ENCODE measurements around the gene ATP2A1. TPM values are rescaled to one million over a fixed set of nuclear protein-coding genes. Genes with fewer than 3 reads are reported as not detected.
"Not testable (repeated sequence)": the region's sequence is repeated elsewhere in the genome, so short reads cannot be mapped to it uniquely, and the experiment has no call there.

The ATP2A1 gene
- polyA plus RNA-seq, 2 of the 4 experiments (the other 2 are of a cell fraction) = 0.96 to 5.2 TPM

GRCh38 chr16:28937222-28937876 lies 59.1 kb downstream of the ATP2A1 start:
- 72% methylated on average over 14 of the region's 14 CpGs for WGBS (ENCODE audit: missing lambda C conversion rate)
- TF ChIP-seq MAFK (IDR thresholded peaks at IDR 0.05; ENCODE audit: partially characterized antibody) (no peak), TFCP2L1 (CRISPR knock-in tag; IDR thresholded peaks at IDR 0.05) (no peak), KDM5A (IDR thresholded peaks at IDR 0.05) (no peak), RFX5 (IDR thresholded peaks at IDR 0.05) (no peak), BHLHE40 (IDR thresholded peaks at IDR 0.05; ENCODE audit: low read depth, low read length) (no peak), RCOR1 (IDR thresholded peaks at IDR 0.05; ENCODE audit: low read depth, low read length) (no peak), HOXB5 (CRISPR knock-in tag; IDR thresholded peaks at IDR 0.05) (no peak), NPAS2 (CRISPR knock-in tag; IDR thresholded peaks at IDR 0.05; ENCODE audit: borderline replicate concordance) (no peak), NFE2L2 (conservative IDR thresholded peaks at IDR 0.05; ENCODE audit: low read length) (no peak), KDM1A (IDR thresholded peaks at IDR 0.05; ENCODE audit: low read depth) (no peak), PBX3 (IDR thresholded peaks at IDR 0.05) (no peak), JUN (IDR thresholded peaks at IDR 0.05) (no peak)
- TF ChIP-seq, protein P1, sequence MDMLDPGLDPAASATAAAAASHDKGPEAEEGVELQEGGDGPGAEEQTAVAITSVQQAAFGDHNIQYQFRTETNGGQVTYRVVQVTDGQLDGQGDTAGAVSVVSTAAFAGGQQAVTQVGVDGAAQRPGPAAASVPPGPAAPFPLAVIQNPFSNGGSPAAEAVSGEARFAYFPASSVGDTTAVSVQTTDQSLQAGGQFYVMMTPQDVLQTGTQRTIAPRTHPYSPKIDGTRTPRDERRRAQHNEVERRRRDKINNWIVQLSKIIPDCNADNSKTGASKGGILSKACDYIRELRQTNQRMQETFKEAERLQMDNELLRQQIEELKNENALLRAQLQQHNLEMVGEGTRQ (IDR thresholded peaks at IDR 0.05) = no peak
- TF ChIP-seq, protein P2, sequence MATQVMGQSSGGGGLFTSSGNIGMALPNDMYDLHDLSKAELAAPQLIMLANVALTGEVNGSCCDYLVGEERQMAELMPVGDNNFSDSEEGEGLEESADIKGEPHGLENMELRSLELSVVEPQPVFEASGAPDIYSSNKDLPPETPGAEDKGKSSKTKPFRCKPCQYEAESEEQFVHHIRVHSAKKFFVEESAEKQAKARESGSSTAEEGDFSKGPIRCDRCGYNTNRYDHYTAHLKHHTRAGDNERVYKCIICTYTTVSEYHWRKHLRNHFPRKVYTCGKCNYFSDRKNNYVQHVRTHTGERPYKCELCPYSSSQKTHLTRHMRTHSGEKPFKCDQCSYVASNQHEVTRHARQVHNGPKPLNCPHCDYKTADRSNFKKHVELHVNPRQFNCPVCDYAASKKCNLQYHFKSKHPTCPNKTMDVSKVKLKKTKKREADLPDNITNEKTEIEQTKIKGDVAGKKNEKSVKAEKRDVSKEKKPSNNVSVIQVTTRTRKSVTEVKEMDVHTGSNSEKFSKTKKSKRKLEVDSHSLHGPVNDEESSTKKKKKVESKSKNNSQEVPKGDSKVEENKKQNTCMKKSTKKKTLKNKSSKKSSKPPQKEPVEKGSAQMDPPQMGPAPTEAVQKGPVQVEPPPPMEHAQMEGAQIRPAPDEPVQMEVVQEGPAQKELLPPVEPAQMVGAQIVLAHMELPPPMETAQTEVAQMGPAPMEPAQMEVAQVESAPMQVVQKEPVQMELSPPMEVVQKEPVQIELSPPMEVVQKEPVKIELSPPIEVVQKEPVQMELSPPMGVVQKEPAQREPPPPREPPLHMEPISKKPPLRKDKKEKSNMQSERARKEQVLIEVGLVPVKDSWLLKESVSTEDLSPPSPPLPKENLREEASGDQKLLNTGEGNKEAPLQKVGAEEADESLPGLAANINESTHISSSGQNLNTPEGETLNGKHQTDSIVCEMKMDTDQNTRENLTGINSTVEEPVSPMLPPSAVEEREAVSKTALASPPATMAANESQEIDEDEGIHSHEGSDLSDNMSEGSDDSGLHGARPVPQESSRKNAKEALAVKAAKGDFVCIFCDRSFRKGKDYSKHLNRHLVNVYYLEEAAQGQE (IDR thresholded peaks at IDR 0.05) = no peak
- TF ChIP-seq, protein P3, sequence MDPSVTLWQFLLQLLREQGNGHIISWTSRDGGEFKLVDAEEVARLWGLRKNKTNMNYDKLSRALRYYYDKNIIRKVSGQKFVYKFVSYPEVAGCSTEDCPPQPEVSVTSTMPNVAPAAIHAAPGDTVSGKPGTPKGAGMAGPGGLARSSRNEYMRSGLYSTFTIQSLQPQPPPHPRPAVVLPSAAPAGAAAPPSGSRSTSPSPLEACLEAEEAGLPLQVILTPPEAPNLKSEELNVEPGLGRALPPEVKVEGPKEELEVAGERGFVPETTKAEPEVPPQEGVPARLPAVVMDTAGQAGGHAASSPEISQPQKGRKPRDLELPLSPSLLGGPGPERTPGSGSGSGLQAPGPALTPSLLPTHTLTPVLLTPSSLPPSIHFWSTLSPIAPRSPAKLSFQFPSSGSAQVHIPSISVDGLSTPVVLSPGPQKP (IDR thresholded peaks at IDR 0.05; ENCODE audit: low read depth, low read length) = no peak
- H3K4me1 ChIP-seq = no peaks in the 10 kb centered on the region
- H3K4me3 ChIP-seq = no peak overlapping the region
- H3K4me2 ChIP-seq = no peak overlapping the region
- no peak overlapping the region for H3K27ac ChIP-seq
- FAIRE-seq (no peak), ATAC-seq (peak in 1 of 2 experiments; percentile 31; a peak in 3 of 6 replicates), DNase-seq (ENCODE audit: low read depth in 1 of 2, low spot score in 1 of 2) (no peak)
- ChIA-PET CTCF (interaction anchor here (1.2 to 13.3 kb wide), 4 partner anchors 7 to 36 kb away, joined by 3 to 92 read pairs (median 5); no protein-coding TSS in a partner anchor), POLR2A (interaction anchor here (0.5 kb wide), 1 partner anchor 29 kb away, joined by 3 read pairs; no protein-coding TSS in a partner anchor)
- H3K9me3 ChIP-seq = no peaks in the 10 kb centered on the region

GRCh38 chr16:28938721-28939120 lies 60.4 kb downstream of the ATP2A1 start:
- WGBS (ENCODE audit: missing lambda C conversion rate) = 64% methylated on average over 6 of the region's 7 CpGs
- Histone ChIP-seq H3K27ac (no peak overlapping the region), H3K9me3 (no peaks in the 10 kb centered on the region), H3K4me2 (no peak overlapping the region), H3K4me3 (no peak overlapping the region), H3K4me1 (no peaks in the 10 kb centered on the region)
- ChIA-PET POLR2A (no interaction called here), CTCF (interaction anchor here (0.8 to 1.2 kb wide), 2 partner anchors 18 to 27 kb away, joined by 3 read pairs; no protein-coding TSS in a partner anchor)
- no peak for ATAC-seq
- TF ChIP-seq E2F6 (IDR thresholded peaks at IDR 0.05; ENCODE audit: borderline replicate concordance, low read depth) (no peak), CBX2 (IDR thresholded peaks at IDR 0.05; ENCODE audit: borderline replicate concordance, low read depth) (no peak), EHF (CRISPR knock-in tag; IDR thresholded peaks at IDR 0.05) (no peak), HOXA7 (CRISPR knock-in tag; IDR thresholded peaks at IDR 0.05) (no peak), FOSB (CRISPR knock-in tag; IDR thresholded peaks at IDR 0.05) (no peak)
- TF ChIP-seq, protein P3 (IDR thresholded peaks at IDR 0.05; ENCODE audit: low read depth, low read length) = no peak
- no peak for FAIRE-seq
- DNase-seq (ENCODE audit: low read depth in 1 of 2, low spot score in 1 of 2) = no peak

GRCh38 chr16:28939825-28940224 lies 61.5 kb downstream of the ATP2A1 start:
- not testable (repeated sequence) for H3K27ac ChIP-seq

More at GRCh38 chr16:28939825-28940224, 61.5 kb downstream of the ATP2A1 start:
- 76% methylated on average over 7 of the region's 7 CpGs for WGBS (ENCODE audit: missing lambda C conversion rate)
- H3K4me3 ChIP-seq; DNase-seq (ENCODE audit: low read depth in 1 of 2, low spot score in 1 of 2); H3K4me2 ChIP-seq; H3K9me3 ChIP-seq; H3K4me1 ChIP-seq; POLR2A ChIA-PET; FAIRE-seq; ATAC-seq; CTCF ChIA-PET: not testable (repeated sequence)
